ENCODE data around the gene KCNK18. TPM values are rescaled to one million over a fixed set of nuclear protein-coding genes. Genes with fewer than 3 reads are reported as not detected.
A peak's percentile ranks its signal among the peaks of the same experiment; 100 is the strongest.

Gene KCNK18
- total and polyA plus RNA-seq, 2 of the 8 experiments (the other 6 are each of a cell fraction or from before 2014, with no cell fraction given) = not detected

DNA sequence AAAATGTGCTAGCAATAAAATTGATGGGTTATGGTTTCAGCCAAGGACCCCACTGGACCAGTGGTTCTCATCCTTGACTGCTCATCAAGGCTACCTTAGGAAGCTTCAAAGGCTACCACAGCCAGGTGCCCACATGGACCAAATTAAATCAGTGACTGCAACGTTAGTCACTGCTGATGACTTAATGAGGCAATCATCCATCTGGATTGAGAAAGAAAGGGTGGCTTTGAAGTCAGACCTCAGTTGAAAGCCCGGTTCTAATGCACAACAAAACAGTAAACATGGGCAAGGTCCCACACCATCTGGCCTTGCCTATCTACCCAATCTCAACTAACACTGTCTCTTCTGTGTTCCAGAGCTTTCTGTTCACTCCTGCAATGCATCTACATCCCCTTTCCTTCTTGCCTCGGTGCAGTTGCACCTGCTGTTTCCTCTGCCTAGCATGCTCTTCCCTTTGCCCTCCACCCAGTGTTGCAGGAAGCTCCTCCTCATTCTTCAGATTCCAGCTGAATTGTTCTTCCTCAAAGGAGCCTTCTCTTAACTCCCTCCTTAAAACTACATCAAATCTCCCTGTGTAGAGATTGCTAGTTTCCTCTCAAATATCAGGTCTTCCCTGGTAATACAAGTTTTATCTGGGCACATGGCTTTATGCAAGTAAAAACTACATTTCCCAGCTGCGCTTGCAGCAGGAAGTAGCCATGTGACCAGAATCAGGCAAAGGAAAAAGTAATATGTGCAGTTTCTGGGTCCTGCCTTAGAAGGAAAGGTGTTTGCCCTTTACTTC is 10.3 kb upstream of the KCNK18 start:
- Histone ChIP-seq H3K23me2 (ENCODE audit: low read depth, low read length) (no peaks in the 10 kb centered on the region), H3K9ac (replicated peaks in 1 of 4; ENCODE audit: extremely low read depth in 1 of 4, low read depth in 3 of 4, low read length in 3 of 4) (no peak overlapping the region), H3K4me2 (ENCODE audit: insufficient read depth in 1 of 2, low read depth in 2 of 2, low read length in 2 of 2) (no peak overlapping the region), H2BK5ac (ENCODE audit: low read depth, low read length) (no peak overlapping the region), H4K8ac (ENCODE audit: extremely low read depth, insufficient read depth, low read length) (no peak overlapping the region), H3K4me1 (replicated peaks in 1 of 4; ENCODE audit: control insufficient read depth in 3 of 4, insufficient read depth in 4 of 4, low read length in 3 of 4) (no peaks in the 10 kb centered on the region), H3K4ac (replicated peaks; ENCODE audit: insufficient read length, low read depth, low read length) (no peak overlapping the region), H3K18ac (ENCODE audit: extremely low read depth, low read length) (no peak overlapping the region), H2AK5ac (ENCODE audit: low read depth, low read length) (no peak overlapping the region), H2AFZ (ENCODE audit: low read length) (peak overlapping the region; percentile 97), H3K27ac (ENCODE audit: low read depth, low read length) (no peak overlapping the region), H2BK15ac (ENCODE audit: low read length) (no peak overlapping the region), H3K14ac (ENCODE audit: insufficient read length) (no peak overlapping the region), H3K9me3 (ENCODE audit: insufficient read depth in 2 of 2, low read depth in 1 of 2, low read length in 1 of 2) (no peaks in the 10 kb centered on the region), H3K79me1 (ENCODE audit: low read depth, low read length) (no peaks in the 10 kb centered on the region), H2BK20ac (ENCODE audit: low read length) (no peak overlapping the region), H4K5ac (ENCODE audit: insufficient read length, low read depth, low read length) (no peak overlapping the region), H2BK120ac (replicated peaks; ENCODE audit: low read depth, low read length) (no peak overlapping the region), H3K79me2 (ENCODE audit: control insufficient read depth in 1 of 2, insufficient read depth in 2 of 2, low read length in 2 of 2) (no peaks in the 10 kb centered on the region), H3K4me3 (ENCODE audit: extremely low read depth in 1 of 4, insufficient read depth in 2 of 4, low read depth in 3 of 4, low read length in 4 of 4) (no peak overlapping the region), H3K56ac (replicated peaks; ENCODE audit: insufficient read length, low read depth, low read length) (no peak overlapping the region), H3K23ac (ENCODE audit: insufficient read length) (no peak overlapping the region), H3K36me3 (ENCODE audit: control insufficient read depth in 2 of 4, insufficient read depth in 4 of 4, low read length in 3 of 4) (no peaks in the 10 kb centered on the region), H3K27me3 (replicated peaks in 1 of 4; ENCODE audit: control insufficient read depth in 3 of 4, extremely low read depth in 1 of 4, insufficient read depth in 3 of 4, low read length in 3 of 4) (no peaks in the 10 kb centered on the region; a peak in 1 of 7 replicates), H2BK12ac (ENCODE audit: low read depth, low read length) (no peak overlapping the region), H4K91ac (replicated peaks; ENCODE audit: insufficient read length, low read length) (no peak overlapping the region), H4K20me1 (replicated peaks in 1 of 2; ENCODE audit: control insufficient read depth in 1 of 2, insufficient read depth in 2 of 2, low read length in 2 of 2) (no peaks in the 10 kb centered on the region)
- 85% methylated on average over 4 of the region's 4 CpGs; no CpG with 5 or more reads in 1 of the 2 experiments for WGBS, 2 experiments (ENCODE audit: extremely low coverage in 1 of 2, insufficient coverage in 1 of 2, insufficient read length in 1 of 2, insufficient replicate concordance in 2 of 2, low coverage in 1 of 2, low lambda C conversion rate in 2 of 2, missing lambda C conversion rate in 1 of 2)
- DNase-seq (ENCODE audit: low read depth in 1 of 2, low spot score in 2 of 2) = no peak
- ChIA-PET POLR2A (ENCODE audit: partially characterized antibody) (interaction anchor here (0.9 kb wide), 1 partner anchor 28 kb away, joined by 3 read pairs; no protein-coding TSS in a partner anchor), CTCF (ENCODE audit: partially characterized antibody) (interaction anchor here (0.8 to 5.7 kb wide), 12 partner anchors 10 to 505 kb away, joined by 3 to 38 read pairs (median 3); partner anchors contain the start of gene KCNK18)
- FAIRE-seq = no peak
- TF ChIP-seq SIN3A (conservative IDR thresholded peaks at IDR 0.05 in 1 of 2, IDR thresholded peaks at IDR 0.05 in 1 of 2; ENCODE audit: low read depth in 1 of 2, low read length in 2 of 2) = no peak
- no peak for TF ChIP-seq TAF7 (optimal IDR thresholded peaks at IDR 0.05; ENCODE audit: borderline replicate concordance, low read depth, low read length)
- TF ChIP-seq, protein P1, sequence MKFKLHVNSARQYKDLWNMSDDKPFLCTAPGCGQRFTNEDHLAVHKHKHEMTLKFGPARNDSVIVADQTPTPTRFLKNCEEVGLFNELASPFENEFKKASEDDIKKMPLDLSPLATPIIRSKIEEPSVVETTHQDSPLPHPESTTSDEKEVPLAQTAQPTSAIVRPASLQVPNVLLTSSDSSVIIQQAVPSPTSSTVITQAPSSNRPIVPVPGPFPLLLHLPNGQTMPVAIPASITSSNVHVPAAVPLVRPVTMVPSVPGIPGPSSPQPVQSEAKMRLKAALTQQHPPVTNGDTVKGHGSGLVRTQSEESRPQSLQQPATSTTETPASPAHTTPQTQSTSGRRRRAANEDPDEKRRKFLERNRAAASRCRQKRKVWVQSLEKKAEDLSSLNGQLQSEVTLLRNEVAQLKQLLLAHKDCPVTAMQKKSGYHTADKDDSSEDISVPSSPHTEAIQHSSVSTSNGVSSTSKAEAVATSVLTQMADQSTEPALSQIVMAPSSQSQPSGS (IDR thresholded peaks at IDR 0.05; ENCODE audit: low read length) = no peak
- no peak for TF ChIP-seq RAD21 (IDR thresholded peaks at IDR 0.05 in 1 of 2, conservative IDR thresholded peaks at IDR 0.05 in 1 of 2; ENCODE audit: low read depth in 2 of 2, low read length in 2 of 2)
- TF ChIP-seq NRF1 (IDR thresholded peaks at IDR 0.05; ENCODE audit: low read depth, low read length) = no peak
- no peak for TF ChIP-seq ZNF274 (IDR thresholded peaks at IDR 0.05; ENCODE audit: borderline replicate concordance, extremely low read depth, low read length)
- no peak for TF ChIP-seq EZH2 (IDR thresholded peaks at IDR 0.05; ENCODE audit: low read depth, low read length, severe bottlenecking)
- no peak for TF ChIP-seq BRCA1 (IDR thresholded peaks at IDR 0.05; ENCODE audit: low read depth, low read length)
- no peak for TF ChIP-seq SP1 (IDR thresholded peaks at IDR 0.05; ENCODE audit: low read depth, low read length)
- TF ChIP-seq TEAD4 (IDR thresholded peaks at IDR 0.05; ENCODE audit: low read depth, low read length) = 0 out of 2 replicates have a peak, but pooled peaks have one; percentile 7

Data from H1 (cell line).